ENCODE measurements around the gene FARS2.

Gene FARS2

GRCh38 chr6:5776706-5777390 is 515.5 kb downstream of the FARS2 start:
- TF ChIP-seq CTCF (IDR thresholded peaks at IDR 0.05), result no peak
- H3K36me3 ChIP-seq, result no peaks in the 10 kb centered on the region
- H3K4me1 ChIP-seq (ENCODE audit: control insufficient read depth in 1 of 2, insufficient read depth in 1 of 2, low read depth in 1 of 2, low read length in 1 of 2), result peaks cover 32 to 38% of the 10 kb centered on the region in 2 experiments
- peak overlapping the region; percentile 50 for H3K27ac ChIP-seq
- H3K9me3 ChIP-seq, result no peaks in the 10 kb centered on the region
- H3K4me3 ChIP-seq (ENCODE audit: low read depth in 1 of 2, low read length in 1 of 2), result no peak overlapping the region
- no peaks in the 10 kb centered on the region for H3K27me3 ChIP-seq

- no peak for TF ChIP-seq CTCF (IDR thresholded peaks at IDR 0.05)
Observed at GRCh38 chr6:5778317-5778857, 517.1 kb downstream of the FARS2 start.

GRCh38 chr6:5778906-5779305 is 517.6 kb downstream of the FARS2 start:
- no peak overlapping the region for H3K4me3 ChIP-seq (ENCODE audit: low read depth in 1 of 2, low read length in 1 of 2)
- peaks cover 44 to 52% of the 10 kb centered on the region in 2 experiments for H3K4me1 ChIP-seq (ENCODE audit: control insufficient read depth in 1 of 2, insufficient read depth in 1 of 2, low read depth in 1 of 2, low read length in 1 of 2)
- H3K27me3 ChIP-seq, result no peaks in the 10 kb centered on the region
- no peak for TF ChIP-seq CTCF (IDR thresholded peaks at IDR 0.05)
- no peaks in the 10 kb centered on the region for H3K36me3 ChIP-seq
- H3K27ac ChIP-seq, result no peak overlapping the region
- no peaks in the 10 kb centered on the region for H3K9me3 ChIP-seq

More at GRCh38 chr6:5778317-5778857, 517.1 kb downstream of the FARS2 start:
- H3K27ac ChIP-seq, result no peak overlapping the region
- no peaks in the 10 kb centered on the region for H3K27me3 ChIP-seq
- H3K4me3 ChIP-seq (ENCODE audit: low read depth in 1 of 2, low read length in 1 of 2), result no peak overlapping the region
- H3K4me1 ChIP-seq (ENCODE audit: control insufficient read depth in 1 of 2, insufficient read depth in 1 of 2, low read depth in 1 of 2, low read length in 1 of 2), result peaks cover 44 to 52% of the 10 kb centered on the region in 2 experiments
- no peaks in the 10 kb centered on the region for H3K9me3 ChIP-seq
- H3K36me3 ChIP-seq, result no peaks in the 10 kb centered on the region

GRCh38 chr6:5781019-5781418 is 519.7 kb downstream of the FARS2 start:
- Histone ChIP-seq H3K9me3 (no peaks in the 10 kb centered on the region), H3K4me1 (ENCODE audit: control insufficient read depth in 1 of 2, insufficient read depth in 1 of 2, low read depth in 1 of 2, low read length in 1 of 2) (peaks cover 44 to 52% of the 10 kb centered on the region in 2 experiments), H3K4me3 (ENCODE audit: low read depth in 1 of 2, low read length in 1 of 2) (no peak overlapping the region), H3K27ac (no peak overlapping the region), H3K27me3 (no peaks in the 10 kb centered on the region), H3K36me3 (no peaks in the 10 kb centered on the region)
- TF ChIP-seq CTCF (IDR thresholded peaks at IDR 0.05), result no peak

GRCh38 chr6:5781966-5782556 is 520.7 kb downstream of the FARS2 start:
- Histone ChIP-seq H3K9me3 (no peaks in the 10 kb centered on the region), H3K36me3 (no peaks in the 10 kb centered on the region), H3K27me3 (no peaks in the 10 kb centered on the region), H3K4me1 (ENCODE audit: control insufficient read depth in 1 of 2, insufficient read depth in 1 of 2, low read depth in 1 of 2, low read length in 1 of 2) (peaks cover 37 to 45% of the 10 kb centered on the region in 2 experiments), H3K4me3 (ENCODE audit: low read depth in 1 of 2, low read length in 1 of 2) (no peak overlapping the region), H3K27ac (peak overlapping the region; percentile 64)
- TF ChIP-seq CTCF (IDR thresholded peaks at IDR 0.05), result no peak

Measured in neutrophil (primary cell).